H1 (cell line): Measurements from ENCODE around the gene PTCH2. TPM values are rescaled to one million over a fixed set of nuclear protein-coding genes. Genes with fewer than 3 reads are reported as not detected.

ENCODE experiments used
- CTCF ChIA-PET: fragments of 300-600 bp; sonication (Branson Sonifier 250); formaldehyde crosslinking; loops from one replicate; lab custom pipeline; 2021; ENCODE audit not compliant: partially characterized antibody; lab: Charles Lee
- POLR2A ChIA-PET: fragments of 300-600 bp; sonication (Branson Sonifier 250); formaldehyde crosslinking; loops from one replicate; lab custom pipeline; 2021; ENCODE audit warnings: inconsistent platforms; ENCODE audit not compliant: partially characterized antibody; lab: Charles Lee
- DNase-seq, 2 experiments: peaks; one replicate each; pipeline versions ENCODE4 v3.0.0 to v3.0.0-alpha.2; 2010 to 2022; ENCODE audit warnings: low spot score in 2 of 2, low read depth in 1 of 2, mixed read lengths in 1 of 2
- FAIRE-seq: peaks from 2 replicates; lab custom pipeline; 2011; peaks lifted over from hg19 to GRCh38; lab: Jason Lieb, UNC
- H2AFZ ChIP-seq: 2 replicates; pipeline ENCODE4 v1.8.1; 2012; ENCODE audit warnings: low read length, inconsistent platforms
- H2AK5ac ChIP-seq: 2 replicates; pipeline ENCODE4 v1.6.1; 2013; ENCODE audit warnings: low read depth, low read length
- H2BK120ac ChIP-seq: replicated peaks from 2 replicates; pipeline ENCODE3; 2013; ENCODE audit warnings: low read depth, low read length, inconsistent platforms
- H2BK12ac ChIP-seq: 2 replicates; pipeline ENCODE4 v1.6.1; 2013; ENCODE audit warnings: low read depth, low read length
- H2BK15ac ChIP-seq: 2 replicates; pipeline ENCODE4 v1.6.1; 2013; ENCODE audit warnings: low read length
- H2BK20ac ChIP-seq: 2 replicates; pipeline ENCODE4 v1.6.1; 2013; ENCODE audit warnings: low read length
- H2BK5ac ChIP-seq: 2 replicates; pipeline ENCODE4 v1.6.1; 2013; ENCODE audit warnings: low read depth, low read length
- H3K14ac ChIP-seq: 2 replicates; pipeline ENCODE4 v1.6.1; 2013; ENCODE audit warnings: inconsistent platforms; ENCODE audit not compliant: insufficient read length
- H3K18ac ChIP-seq: 2 replicates; pipeline ENCODE4 v1.6.1; 2013; ENCODE audit warnings: low read length; ENCODE audit errors: extremely low read depth
- H3K23ac ChIP-seq: 2 replicates; pipeline ENCODE4 v1.6.1; 2013; ENCODE audit warnings: inconsistent platforms; ENCODE audit not compliant: insufficient read length
- H3K23me2 ChIP-seq: 2 replicates; pipeline ENCODE4 v1.6.1; 2013; ENCODE audit warnings: low read depth, low read length
- H3K27ac ChIP-seq: 2 replicates; pipeline ENCODE4 v1.6.1; 2011; ENCODE audit warnings: low read depth, low read length, inconsistent platforms
- H3K27me3 ChIP-seq, 4 experiments: replicated peaks in 1 of 4; 1 replicate in 1 of 4; 2 replicates in 3 of 4; pipeline versions ENCODE4 v1.6.1 to v1.8.1; 2011 to 2013; ENCODE audit warnings: low read length in 3 of 4, mild to moderate bottlenecking in 3 of 4, inconsistent platforms in 2 of 4, mixed read lengths in 2 of 4, moderate library complexity in 1 of 4; ENCODE audit not compliant: control insufficient read depth in 3 of 4, insufficient read depth in 3 of 4; ENCODE audit errors: extremely low read depth in 1 of 4
- H3K36me3 ChIP-seq, 4 experiments: 2 replicates each; pipeline versions ENCODE4 v1.6.1 to v1.8.1; 2011 to 2013; ENCODE audit warnings: mild to moderate bottlenecking in 4 of 4, low read length in 3 of 4, moderate library complexity in 2 of 4, control low read depth in 1 of 4, inconsistent platforms in 1 of 4; ENCODE audit not compliant: insufficient read depth in 4 of 4, control insufficient read depth in 2 of 4
- H3K4ac ChIP-seq: replicated peaks from 2 replicates; pipeline ENCODE3; 2013; ENCODE audit warnings: low read length, low read depth, mixed read lengths, inconsistent platforms; ENCODE audit not compliant: insufficient read length
- H3K4me1 ChIP-seq, 4 experiments: replicated peaks in 1 of 4; 1 replicate in 1 of 4; 2 replicates in 3 of 4; pipeline versions ENCODE4 v1.6.1 to v1.8.1; 2011 to 2013; ENCODE audit warnings: low read length in 3 of 4, inconsistent platforms in 2 of 4, mixed read lengths in 1 of 4; ENCODE audit not compliant: insufficient read depth in 4 of 4, control insufficient read depth in 3 of 4
- H3K4me2 ChIP-seq, 2 experiments: 2 replicates each; pipeline versions ENCODE4 v1.6.1 to v1.8.1; 2011 to 2013; ENCODE audit warnings: low read depth in 2 of 2, low read length in 2 of 2, control low read depth in 1 of 2, inconsistent platforms in 1 of 2, mild to moderate bottlenecking in 1 of 2; ENCODE audit not compliant: insufficient read depth in 1 of 2
- H3K4me3 ChIP-seq, 4 experiments: fragments of 200-600, 300-600 bp in 1 of 4; sonication (generic), shearing (Covaris generic), sonication (Bioruptor Twin) in 1 of 4; 2 replicates each; pipeline versions ENCODE4 v1.5.1 to v1.8.1; 2011 to 2016; ENCODE audit warnings: low read length in 4 of 4, low read depth in 3 of 4, control low read depth in 2 of 4, inconsistent platforms in 2 of 4, mild to moderate bottlenecking in 2 of 4, mixed read lengths in 1 of 4, moderate library complexity in 1 of 4; ENCODE audit not compliant: insufficient read depth in 2 of 4; ENCODE audit errors: extremely low read depth in 1 of 4
- H3K56ac ChIP-seq: replicated peaks from 2 replicates; pipeline ENCODE3; 2013; ENCODE audit warnings: low read depth, mild to moderate bottlenecking, mixed read lengths, low read length, inconsistent platforms; ENCODE audit not compliant: insufficient read length
- H3K79me1 ChIP-seq: 2 replicates; pipeline ENCODE4 v1.6.1; 2013; ENCODE audit warnings: low read depth, low read length, control low read depth
- H3K79me2 ChIP-seq, 2 experiments: 2 replicates each; pipeline versions ENCODE4 v1.6.1 to v1.8.1; 2012 to 2013; ENCODE audit warnings: low read length in 2 of 2, mild to moderate bottlenecking in 2 of 2, inconsistent platforms in 1 of 2; ENCODE audit not compliant: insufficient read depth in 2 of 2, control insufficient read depth in 1 of 2
- H3K9ac ChIP-seq, 4 experiments: replicated peaks in 1 of 4; 1 replicate in 1 of 4; 2 replicates in 3 of 4; pipeline versions ENCODE4 v1.6.1 to v1.8.1; 2011 to 2013; ENCODE audit warnings: low read depth in 3 of 4, low read length in 3 of 4, control low read depth in 2 of 4, mild to moderate bottlenecking in 2 of 4, moderate library complexity in 2 of 4, inconsistent platforms in 1 of 4; ENCODE audit errors: extremely low read depth in 1 of 4
- H3K9me3 ChIP-seq, 2 experiments: 2 replicates each; pipeline versions ENCODE4 v1.6.1 to v1.8.1; 2012 to 2013; ENCODE audit warnings: mild to moderate bottlenecking in 2 of 2, moderate library complexity in 2 of 2, control low read depth in 1 of 2, inconsistent platforms in 1 of 2, low read depth in 1 of 2, low read length in 1 of 2, mixed read lengths in 1 of 2; ENCODE audit not compliant: insufficient read depth in 2 of 2
- H4K20me1 ChIP-seq, 2 experiments: replicated peaks in 1 of 2; 2 replicates each; pipeline versions ENCODE3 to v1.8.1; 2011 to 2013; ENCODE audit warnings: inconsistent platforms in 2 of 2, low read length in 2 of 2, mild to moderate bottlenecking in 1 of 2; ENCODE audit not compliant: insufficient read depth in 2 of 2, control insufficient read depth in 1 of 2
- H4K5ac ChIP-seq: 2 replicates; pipeline ENCODE4 v1.6.1; 2013; ENCODE audit warnings: low read length, low read depth, mixed read lengths, inconsistent platforms; ENCODE audit not compliant: insufficient read length
- H4K8ac ChIP-seq: 2 replicates; pipeline ENCODE4 v1.8.0; 2013; ENCODE audit warnings: mild to moderate bottlenecking, moderate library complexity, low read length, inconsistent platforms; ENCODE audit not compliant: insufficient read depth; ENCODE audit errors: extremely low read depth
- H4K91ac ChIP-seq: replicated peaks from 2 replicates; pipeline ENCODE3; 2013; ENCODE audit warnings: low read length, mixed read lengths, inconsistent platforms; ENCODE audit not compliant: insufficient read length
- POLR2A ChIP-seq, 2 experiments: IDR thresholded peaks; 1 replicate in 1 of 2; 2 replicates in 1 of 2; pipeline ENCODE4 v1.6.1; 2011; ENCODE audit warnings: low read depth in 2 of 2, low read length in 2 of 2, mild to moderate bottlenecking in 2 of 2; ENCODE audit errors: control extremely low read depth in 1 of 2
- POLR2AphosphoS5 ChIP-seq: IDR thresholded peaks from 2 replicates; pipeline ENCODE4 v1.6.1; 2011; ENCODE audit warnings: low read depth, low read length
- TAF1 ChIP-seq: IDR thresholded peaks from 2 replicates; pipeline ENCODE4 v1.6.1; 2011; ENCODE audit warnings: mild to moderate bottlenecking, low read depth, low read length
- WGBS, 2 experiments: shearing (Covaris generic) in 1 of 2; methylation state at CpG; one replicate each; pipeline versions ENCODE4 v1.1.6 to v1.1.7; 2013 to 2015; ENCODE audit warnings: low lambda C conversion rate in 2 of 2, mixed read lengths in 2 of 2, inconsistent platforms in 1 of 2, low coverage in 1 of 2, missing lambda C conversion rate in 1 of 2; ENCODE audit not compliant: insufficient replicate concordance in 2 of 2, insufficient coverage in 1 of 2, insufficient read length in 1 of 2; ENCODE audit errors: extremely low coverage in 1 of 2, missing lambda C conversion rate in 1 of 2; 5-methylcytosine and 5-hydroxymethylcytosine counted together
- polyA plus RNA-seq, 7 experiments: library from polyadenylated mRNA; depleted of rRNA in 3 of 7; stranded (reverse) in 5 of 7; unstranded in 2 of 7; fragments of >200 nt in 5 of 7; fragments of 200-250 nt in 2 of 7; gene quantifications; 1 replicate in 5 of 7; 2 replicates in 1 of 7; 4 replicates in 1 of 7; pipeline versions ENCODE4 v1.2.1 to v1.2.3, GENCODE V29; 2011 to 2013; ENCODE audit warnings: missing spikeins in 2 of 7, mixed read lengths in 2 of 7
- total RNA-seq: library from RNA; stranded (reverse); fragmentation: NEBNext Ultra II Directional; extraction: Animal tissue kit (Norgen Biotek cat#: 25700); gene quantifications from 2 replicates; pipeline ENCODE4 v1.2.1, GENCODE V29; 2021

Gene PTCH2
- total and polyA plus RNA-seq, 2 of the 8 experiments (the other 6 are each of a cell fraction or from before 2014, with no cell fraction given): 0.35 to 1.2 TPM

DNA sequence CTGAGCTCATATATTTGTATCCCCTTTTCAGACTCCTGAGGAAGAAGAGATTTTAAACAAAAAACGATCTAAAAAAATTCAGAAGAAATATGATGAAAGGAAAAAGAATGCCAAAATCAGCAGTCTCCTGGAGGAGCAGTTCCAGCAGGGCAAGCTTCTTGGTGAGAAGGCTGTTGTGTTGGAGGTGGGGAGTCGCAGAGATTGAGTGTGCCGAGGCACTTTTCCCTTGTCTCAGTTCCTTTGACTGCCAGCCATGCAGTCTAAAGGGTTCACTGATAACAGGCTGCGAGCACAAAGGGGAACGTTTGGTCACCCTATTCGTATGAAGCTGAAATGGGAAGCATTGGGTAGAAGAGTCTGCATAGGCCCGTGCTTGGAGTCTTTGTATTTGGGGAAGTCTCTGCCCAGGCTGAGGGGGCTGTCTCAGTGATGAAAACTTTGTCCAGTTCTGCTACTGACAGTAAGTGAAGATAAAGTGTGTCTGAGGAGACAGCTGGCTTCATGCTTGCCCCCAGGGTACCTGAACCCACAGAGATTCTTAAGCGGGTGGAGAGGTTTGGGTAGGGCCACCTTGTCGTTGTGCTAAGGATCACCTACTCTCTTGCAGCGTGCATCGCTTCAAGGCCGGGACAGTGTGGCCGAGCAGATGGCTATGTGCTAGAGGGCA, 65.0 kb downstream of the PTCH2 start:
- no peak for DNase-seq
- H3K4me1 ChIP-seq: peaks cover 0 to 8% (median 2%) of the 10 kb centered on the region in 4 experiments; a peak in 5 of 7 replicates
- no peak overlapping the region for H4K91ac ChIP-seq
- H3K23ac ChIP-seq: no peak overlapping the region
- no peak overlapping the region for H2BK20ac ChIP-seq
- H4K20me1 ChIP-seq: peaks cover 13 to 21% of the 10 kb centered on the region in 2 experiments
- H4K5ac ChIP-seq: no peak overlapping the region
- H3K23me2 ChIP-seq: peaks cover 16% of the 10 kb centered on the region
- peaks cover 3% of the 10 kb centered on the region; the same call in 1 of the 2 replicates for H3K79me1 ChIP-seq
- no peaks in the 10 kb centered on the region for H3K9me3 ChIP-seq
- H2AK5ac ChIP-seq: no peak overlapping the region
- peak overlapping the region in 2 of 4 experiments; percentile 1 to 68; a peak in 2 of 8 replicates for H3K4me3 ChIP-seq
- peak overlapping the region; percentile 8; the same call in 1 of the 2 replicates for H2BK5ac ChIP-seq
- POLR2A ChIA-PET: interaction anchor here (0.6 to 23.6 kb wide), 17 partner anchors 9 to 734 kb away, joined by 3 to 428 read pairs (median 15); partner anchors contain the start of genes BEST4, BTBD19, DYNLT4 and HECTD3
- no peak overlapping the region for H3K4ac ChIP-seq
- no peak overlapping the region for H2BK120ac ChIP-seq
- H3K56ac ChIP-seq: no peak overlapping the region
- CTCF ChIA-PET: interaction anchor here (0.6 to 1.2 kb wide), 2 partner anchors 13 to 556 kb away, joined by 3 to 4 read pairs; no protein-coding TSS in a partner anchor
- H3K18ac ChIP-seq: no peak overlapping the region
- H3K14ac ChIP-seq: no peak overlapping the region
- H2BK12ac ChIP-seq: no peak overlapping the region
- no peak overlapping the region; a peak in 1 of 7 replicates for H3K9ac ChIP-seq
- no peak overlapping the region for H2BK15ac ChIP-seq
- H2AFZ ChIP-seq: no peak overlapping the region
- peaks cover 24 to 54% (median 34%) of the 10 kb centered on the region in 4 experiments for H3K36me3 ChIP-seq
- TF ChIP-seq POLR2AphosphoS5 (0 out of 2 replicates have a peak, but pooled peaks have one; percentile 20), POLR2A (IDR thresholded peaks at IDR 0.05; ENCODE audit: control extremely low read depth in 1 of 2, low read depth in 2 of 2, low read length in 2 of 2) (peak in 1 of 2 experiments; percentile 55; a peak in 1 of 3 replicates), TAF1 (no peak)
- H3K4me2 ChIP-seq: peak overlapping the region; percentile 93 to 98
- WGBS, 2 experiments: 94% methylated on average over 13 of the region's 13 CpGs; no CpG with 5 or more reads in 1 of the 2 experiments
- H4K8ac ChIP-seq: no peak overlapping the region; the same call in 1 of the 2 replicates
- H3K27me3 ChIP-seq: no peaks in the 10 kb centered on the region
- peaks cover 15 to 33% of the 10 kb centered on the region in 2 experiments for H3K79me2 ChIP-seq
- FAIRE-seq: no peak
- no peak overlapping the region for H3K27ac ChIP-seq
